CD4-positive, alpha-beta T cell (primary cell): Measurements from ENCODE around the gene ATP10A. TPM values are rescaled to one million over a fixed set of nuclear protein-coding genes. Genes with fewer than 3 reads are reported as not detected.

Experiments used
- ATAC-seq: fragments of 200-7000 bp; cut with Tn5 transposase; one replicate; pipeline ENCODE4 v1.10.0; 2022; ENCODE audit warnings: mild to moderate bottlenecking; ENCODE audit not compliant: poor library complexity
- CTCF ChIA-PET: fragments of 350-600 bp; sonication (Branson Sonifier 250); formaldehyde crosslinking; loops from one replicate; lab custom pipeline; 2021; ENCODE audit warnings: antibody characterized with exemption, inconsistent platforms; lab: Charles Lee
- POLR2A ChIA-PET: fragments of 350-600 bp; sonication (Branson Sonifier 250); formaldehyde crosslinking; loops from one replicate; lab custom pipeline; 2021; ENCODE audit warnings: antibody characterized with exemption, inconsistent platforms; lab: Charles Lee
- DNase-seq, 14 experiments: peaks; one replicate each; pipeline ENCODE4 v3.0.0-alpha.2; 2013 to 2020; ENCODE audit warnings: mixed read lengths in 2 of 14
- H3K27ac ChIP-seq, 2 donors: one replicate each; pipeline versions ENCODE4 v1.5.1 to v1.7.0; 2013; ENCODE audit warnings: low read length in 2 of 2, low read depth in 1 of 2, mild to moderate bottlenecking in 1 of 2
- H3K27me3 ChIP-seq, 2 experiments: 1 replicate in 1 of 2; 2 replicates in 1 of 2; pipeline versions ENCODE4 v1.6.1 to v1.7.0; 2013; ENCODE audit warnings: low read length in 2 of 2, control low read depth in 1 of 2, mild to moderate bottlenecking in 1 of 2, moderate library complexity in 1 of 2; ENCODE audit not compliant: insufficient read depth in 2 of 2, control insufficient read depth in 1 of 2
- H3K36me3 ChIP-seq: one replicate; pipeline ENCODE4 v1.6.1; 2013; ENCODE audit warnings: low read length, control low read depth; ENCODE audit not compliant: insufficient read depth
- H3K4me1 ChIP-seq: one replicate; pipeline ENCODE4 v1.6.1; 2013; ENCODE audit warnings: low read length, control low read depth; ENCODE audit not compliant: insufficient read depth
- H3K4me3 ChIP-seq: one replicate; pipeline ENCODE4 v1.5.1; 2013; ENCODE audit warnings: mild to moderate bottlenecking, low read length, moderate library complexity
- H3K9me3 ChIP-seq, 2 experiments: 1 replicate in 1 of 2; 2 replicates in 1 of 2; pipeline versions ENCODE4 v1.6.1 to v1.7.0; 2013; ENCODE audit warnings: low read length in 2 of 2, mild to moderate bottlenecking in 2 of 2, control low read depth in 1 of 2, moderate library complexity in 1 of 2; ENCODE audit not compliant: control insufficient read depth in 1 of 2, insufficient read depth in 1 of 2
- H3K27ac Mint-ChIP-seq: one replicate; pipeline ENCODE4 v1.8.0; 2020; ENCODE audit warnings: mixed read lengths
- H3K27me3 Mint-ChIP-seq: one replicate; pipeline ENCODE4 v1.8.0; 2021; ENCODE audit warnings: mixed read lengths
- H3K36me3 Mint-ChIP-seq: one replicate; pipeline ENCODE4 v1.8.0; 2021; ENCODE audit warnings: low read depth, mixed read lengths
- H3K4me1 Mint-ChIP-seq: one replicate; pipeline ENCODE4 v1.8.0; 2021; ENCODE audit warnings: low read depth, mixed read lengths
- H3K4me3 Mint-ChIP-seq: one replicate; pipeline ENCODE4 v1.8.0; 2020; ENCODE audit warnings: mild to moderate bottlenecking, mixed read lengths
- H3K9me3 Mint-ChIP-seq: one replicate; pipeline ENCODE4 v1.8.0; 2020; ENCODE audit warnings: mixed read lengths
- intact Hi-C, 2 experiments: fragments of 100-400 bp; cut with DNase I in 1 of 2; cut with micrococcal nuclease in 1 of 2; formaldehyde crosslinking; loops; one replicate each; pipeline versions ENCODE4 v1.15.1 to v1.9.0; 2023 to 2025; cut with DNase I, micrococcal nuclease
- total RNA-seq, 174 experiments: library from RNA in 2 of 174; stranded (reverse) in 2 of 174; gene quantifications; one replicate each; pipeline ENCODE4 v1.2.3 and lab custom pipeline; 2021 to 2026
- TF ChIP-seq, protein P1 (sequence below): fragments of 200-600 bp; IDR thresholded peaks from one replicate; pipeline ENCODE4 v1.8.0; 2022; ENCODE audit warnings: antibody characterized with exemption, mild to moderate bottlenecking

The ATP10A gene
- total RNA-seq, 2 experiments from 2014 or later: 30.0 to 30.4 TPM

DNA sequence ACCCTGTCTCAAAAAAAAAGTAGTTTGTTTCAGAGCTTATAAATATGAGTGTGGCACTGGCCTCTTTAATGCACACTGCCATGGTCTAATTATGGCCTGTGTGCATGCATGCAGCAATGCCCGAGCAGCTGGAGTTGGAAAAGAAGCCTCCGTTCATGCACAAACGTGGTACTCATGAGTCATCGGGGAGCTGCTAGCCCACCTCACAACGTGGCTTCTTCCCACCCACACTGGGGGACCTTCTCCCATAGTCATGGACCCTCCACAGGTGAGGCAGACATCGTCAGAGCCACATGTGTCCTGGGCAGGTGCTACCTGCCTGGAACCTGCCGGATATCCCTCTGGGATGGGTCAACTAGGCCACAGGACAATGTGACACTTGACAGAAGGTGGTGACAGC, 66.7 kb downstream of the ATP10A start:
- TF ChIP-seq, protein P1, sequence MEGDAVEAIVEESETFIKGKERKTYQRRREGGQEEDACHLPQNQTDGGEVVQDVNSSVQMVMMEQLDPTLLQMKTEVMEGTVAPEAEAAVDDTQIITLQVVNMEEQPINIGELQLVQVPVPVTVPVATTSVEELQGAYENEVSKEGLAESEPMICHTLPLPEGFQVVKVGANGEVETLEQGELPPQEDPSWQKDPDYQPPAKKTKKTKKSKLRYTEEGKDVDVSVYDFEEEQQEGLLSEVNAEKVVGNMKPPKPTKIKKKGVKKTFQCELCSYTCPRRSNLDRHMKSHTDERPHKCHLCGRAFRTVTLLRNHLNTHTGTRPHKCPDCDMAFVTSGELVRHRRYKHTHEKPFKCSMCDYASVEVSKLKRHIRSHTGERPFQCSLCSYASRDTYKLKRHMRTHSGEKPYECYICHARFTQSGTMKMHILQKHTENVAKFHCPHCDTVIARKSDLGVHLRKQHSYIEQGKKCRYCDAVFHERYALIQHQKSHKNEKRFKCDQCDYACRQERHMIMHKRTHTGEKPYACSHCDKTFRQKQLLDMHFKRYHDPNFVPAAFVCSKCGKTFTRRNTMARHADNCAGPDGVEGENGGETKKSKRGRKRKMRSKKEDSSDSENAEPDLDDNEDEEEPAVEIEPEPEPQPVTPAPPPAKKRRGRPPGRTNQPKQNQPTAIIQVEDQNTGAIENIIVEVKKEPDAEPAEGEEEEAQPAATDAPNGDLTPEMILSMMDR: no peak
- Histone ChIP-seq H3K4me1 (peaks cover 60% of the 10 kb centered on the region), H3K27ac (no peak overlapping the region), H3K27me3 (no peaks in the 10 kb centered on the region), H3K9me3 (no peaks in the 10 kb centered on the region), H3K36me3 (no peaks in the 10 kb centered on the region), H3K4me3 (no peak overlapping the region)
- no peaks in the 10 kb centered on the region for H3K9me3 Mint-ChIP-seq
- no peaks in the 10 kb centered on the region for H3K27me3 Mint-ChIP-seq
- ATAC-seq: no peak
- DNase-seq: no peak
- no peak overlapping the region for H3K4me3 Mint-ChIP-seq
- intact Hi-C loops: loop anchor here in 1 of 2 experiments (5.0 kb wide), 1 partner anchor 54 kb away; no protein-coding TSS in a partner anchor
- peaks cover 66% of the 10 kb centered on the region for H3K4me1 Mint-ChIP-seq
- POLR2A ChIA-PET: interaction anchor here (1.1 to 1.2 kb wide), 3 partner anchors 13 to 65 kb away, joined by 3 read pairs; no protein-coding TSS in a partner anchor
- CTCF ChIA-PET: no interaction called here
- H3K36me3 Mint-ChIP-seq: no peaks in the 10 kb centered on the region
- H3K27ac Mint-ChIP-seq: no peak overlapping the region

DNA sequence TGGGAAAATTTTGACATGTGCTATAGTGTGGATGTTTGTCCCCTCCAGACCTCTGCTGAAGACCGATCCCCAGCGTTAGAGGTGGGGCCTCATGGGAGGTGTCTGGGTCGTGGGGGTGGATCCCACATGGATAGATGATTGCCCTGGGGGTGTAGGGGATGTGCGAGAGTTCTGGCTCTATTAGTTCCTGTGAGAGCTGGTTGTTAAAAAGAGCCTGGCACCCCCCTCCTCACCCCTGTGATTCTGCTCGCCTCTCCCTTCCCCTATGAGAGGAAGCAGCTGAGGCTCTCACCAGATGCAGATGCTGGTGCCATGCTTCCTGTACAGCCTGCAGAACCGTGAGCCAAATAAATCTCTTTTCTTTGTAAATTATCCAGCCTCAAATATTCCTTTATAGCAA, 67.4 kb downstream of the ATP10A start:
- no peak overlapping the region for H3K4me3 ChIP-seq
- no peaks in the 10 kb centered on the region for H3K36me3 Mint-ChIP-seq
- no peaks in the 10 kb centered on the region for H3K27me3 ChIP-seq
- H3K36me3 ChIP-seq: no peaks in the 10 kb centered on the region
- no peaks in the 10 kb centered on the region for H3K9me3 ChIP-seq
- ATAC-seq (peak; percentile 68), DNase-seq (no peak)
- CTCF ChIA-PET: no interaction called here
- intact Hi-C loops: loop anchor here in 1 of 2 experiments (5.0 kb wide), 1 partner anchor 53 kb away; no protein-coding TSS in a partner anchor
- peaks cover 60% of the 10 kb centered on the region for H3K4me1 ChIP-seq
- POLR2A ChIA-PET: interaction anchor here (1.1 to 1.2 kb wide), 3 partner anchors 13 to 66 kb away, joined by 3 read pairs; no protein-coding TSS in a partner anchor
- TF ChIP-seq, protein P1: no peak
- peaks cover 68% of the 10 kb centered on the region for H3K4me1 Mint-ChIP-seq
- H3K9me3 Mint-ChIP-seq: no peaks in the 10 kb centered on the region
- H3K27me3 Mint-ChIP-seq: no peaks in the 10 kb centered on the region
- no peak overlapping the region for H3K27ac ChIP-seq
- peak overlapping the region; percentile 15 for H3K27ac Mint-ChIP-seq
- peak overlapping the region; percentile 60 for H3K4me3 Mint-ChIP-seq

DNA sequence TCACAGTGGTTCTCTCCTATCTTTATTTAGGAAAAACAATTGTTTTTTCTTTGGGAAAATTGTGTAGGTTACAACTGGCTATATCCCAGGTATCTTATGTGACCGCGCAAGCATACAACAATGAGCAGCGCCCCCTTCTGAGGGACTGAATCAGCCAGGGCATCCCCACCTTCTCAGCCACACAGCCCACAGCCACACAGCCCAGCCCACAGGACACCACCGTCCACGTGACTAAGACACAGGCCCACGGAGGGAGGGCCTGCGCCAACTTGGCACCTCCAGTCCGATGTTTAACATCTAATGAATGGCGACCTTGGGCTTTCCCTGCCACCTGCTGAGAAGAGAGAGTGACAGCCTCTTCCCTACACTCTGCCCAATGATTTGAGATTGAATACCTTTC, 68.1 kb downstream of the ATP10A start:
- H3K27ac Mint-ChIP-seq: peak overlapping the region; percentile 15
- H3K27ac ChIP-seq: no peak overlapping the region
- no peaks in the 10 kb centered on the region for H3K27me3 ChIP-seq
- ATAC-seq (no peak), DNase-seq (no peak)
- no peaks in the 10 kb centered on the region for H3K36me3 ChIP-seq
- no peak overlapping the region for H3K4me3 Mint-ChIP-seq
- H3K27me3 Mint-ChIP-seq: no peaks in the 10 kb centered on the region
- POLR2A ChIA-PET: interaction anchor here (1.1 to 1.2 kb wide), 2 partner anchors 12 to 52 kb away, joined by 3 read pairs; no protein-coding TSS in a partner anchor
- H3K9me3 ChIP-seq: no peaks in the 10 kb centered on the region
- H3K9me3 Mint-ChIP-seq: no peaks in the 10 kb centered on the region
- H3K4me3 ChIP-seq: no peak overlapping the region
- H3K36me3 Mint-ChIP-seq: no peaks in the 10 kb centered on the region
- peaks cover 53% of the 10 kb centered on the region for H3K4me1 ChIP-seq
- CTCF ChIA-PET: no interaction called here
- intact Hi-C loops: loop anchor here in 1 of 2 experiments (5.0 kb wide), 1 partner anchor 53 kb away; no protein-coding TSS in a partner anchor
- H3K4me1 Mint-ChIP-seq: peaks cover 68% of the 10 kb centered on the region
- TF ChIP-seq, protein P1: no peak
